Anterior cingulate cortex (tissue), 58 donors: ENCODE measurements around the gene PIP5K1C.

Source experiments
- DNase-seq, 58 donors: peaks; one replicate each; lab custom pipeline; 2025; lab: John Stamatoyannopoulos, UW

PIP5K1C gene

DNA sequence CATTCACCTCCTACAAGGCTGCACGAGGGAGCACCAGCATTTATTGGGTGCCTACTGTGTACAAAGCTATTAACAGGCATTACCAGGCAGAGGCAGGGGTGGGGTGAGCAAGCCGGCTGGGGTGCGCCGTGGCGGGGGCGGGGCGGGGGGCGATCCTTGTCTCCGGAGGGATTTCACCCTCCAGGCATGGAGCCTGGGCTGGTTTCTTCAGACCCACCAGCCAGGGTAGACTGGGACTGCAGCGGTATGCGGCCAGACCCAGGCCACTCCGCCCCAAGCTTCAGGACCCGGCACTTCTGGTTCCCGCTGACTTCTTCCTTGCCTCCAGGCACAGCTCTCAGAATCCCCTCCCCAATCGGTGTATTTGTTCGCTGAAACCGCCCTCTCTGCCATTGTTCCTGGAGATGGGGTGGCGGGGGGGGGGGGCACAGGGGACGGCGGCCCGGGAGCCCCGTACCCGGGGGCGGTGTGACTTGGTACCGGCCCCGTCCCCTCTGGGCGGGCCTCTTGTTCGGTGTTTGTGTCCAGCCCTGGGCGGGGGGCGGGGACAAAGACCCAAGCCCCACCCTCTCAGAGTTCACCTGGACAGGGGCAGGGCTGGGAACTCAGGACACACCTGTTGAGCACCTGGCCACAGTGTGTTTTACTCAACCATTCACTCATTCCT is 22.3 kb upstream of the PIP5K1C start:
- DNase-seq: no peak

DNA sequence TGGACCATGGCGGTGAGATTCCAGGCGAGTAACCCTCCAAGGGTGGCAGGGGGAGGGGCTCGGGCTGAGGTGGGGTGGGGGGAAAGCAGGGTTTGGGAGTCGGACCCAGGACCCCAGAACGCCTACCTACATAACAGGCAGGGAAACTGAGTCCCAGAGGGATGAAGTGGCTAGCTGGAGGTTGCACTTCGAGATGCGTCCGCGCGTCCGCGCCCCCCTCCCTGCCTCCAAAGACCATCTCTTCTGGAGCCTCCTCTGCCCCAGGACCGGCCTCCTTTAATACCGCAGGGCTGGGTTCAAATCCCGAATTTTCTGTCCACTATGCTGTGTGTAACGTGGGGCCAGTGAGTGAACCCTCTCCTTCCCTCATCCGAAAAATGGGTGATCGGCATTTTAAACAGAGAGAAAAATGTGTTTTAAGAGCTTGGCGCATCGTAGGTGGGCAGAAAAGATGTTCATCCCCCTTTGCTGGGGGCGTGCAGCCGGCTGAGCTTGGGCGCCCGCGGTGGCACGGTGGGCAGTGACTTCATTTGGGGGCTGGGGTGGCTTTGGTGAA is 21.7 kb upstream of the PIP5K1C start:
- DNase-seq: no peak

DNA sequence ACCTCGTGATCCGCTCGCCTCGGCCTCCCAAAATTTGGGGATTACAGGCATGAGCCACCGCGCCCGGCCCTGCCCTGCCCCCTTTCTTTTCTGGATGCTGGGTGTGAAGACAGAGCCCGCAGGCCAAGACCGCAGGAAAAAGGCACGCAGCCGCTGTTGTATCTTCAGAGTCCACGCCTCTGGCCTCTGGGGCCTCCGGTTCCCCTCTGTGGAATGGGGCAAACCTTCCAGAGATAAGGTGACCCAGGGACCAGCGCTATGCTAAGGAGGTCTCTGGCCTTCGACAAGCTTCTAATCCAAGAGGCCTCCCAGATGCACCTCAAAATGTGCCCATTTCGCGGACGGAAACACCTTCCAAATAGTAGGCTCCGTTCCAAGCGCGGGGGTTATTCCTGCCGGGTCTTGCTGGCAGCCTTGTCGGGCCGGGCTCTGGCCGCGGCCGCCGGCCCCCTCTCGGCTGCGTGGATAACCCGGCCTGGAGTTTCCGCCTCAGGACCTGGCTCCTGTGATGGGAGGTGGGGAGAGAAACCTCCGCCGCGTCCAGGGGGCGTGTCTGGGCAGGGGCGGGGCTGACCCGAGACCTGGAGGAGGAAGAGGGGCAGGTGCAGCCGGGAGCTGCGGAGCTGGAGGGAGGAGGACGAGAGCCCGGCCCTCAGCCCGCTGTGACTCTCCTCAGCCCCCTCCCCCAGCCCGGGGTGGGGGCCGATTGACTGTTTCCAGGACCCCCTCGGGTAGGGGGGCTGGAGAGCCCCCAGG is 21.0 kb upstream of the PIP5K1C start:
- DNase-seq: peak in 38 of 58 donors; percentile 1 to 68 (median 16)

DNA sequence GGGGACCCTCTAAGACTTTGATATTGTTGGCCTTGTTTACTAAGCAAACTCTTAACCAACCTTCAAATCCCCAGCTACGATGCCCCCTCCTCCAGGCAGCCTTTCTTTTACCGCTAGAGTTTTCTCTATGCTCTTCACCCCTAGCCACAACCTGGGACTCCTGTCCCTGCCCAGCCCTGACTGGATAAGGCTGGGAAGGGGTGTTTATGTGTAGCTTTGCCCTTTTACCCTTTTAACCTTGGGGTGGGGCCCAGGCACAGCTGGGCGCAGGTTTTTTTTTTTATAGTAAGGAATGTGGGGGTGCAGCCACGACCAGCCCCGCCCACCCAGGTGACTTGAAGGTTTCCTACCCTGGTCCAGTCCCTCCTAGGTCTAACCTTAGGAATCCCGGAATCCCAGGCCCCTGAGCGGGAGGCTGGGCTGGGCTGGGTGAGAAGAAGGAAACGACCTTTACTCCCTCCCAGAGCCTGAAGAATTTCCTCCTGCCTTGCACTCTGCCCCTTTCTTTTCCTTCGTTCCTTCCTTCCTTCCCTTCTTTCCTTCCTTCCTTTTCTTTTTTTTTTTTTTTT is 20.2 kb upstream of the PIP5K1C start:
- DNase-seq: no peak

DNA sequence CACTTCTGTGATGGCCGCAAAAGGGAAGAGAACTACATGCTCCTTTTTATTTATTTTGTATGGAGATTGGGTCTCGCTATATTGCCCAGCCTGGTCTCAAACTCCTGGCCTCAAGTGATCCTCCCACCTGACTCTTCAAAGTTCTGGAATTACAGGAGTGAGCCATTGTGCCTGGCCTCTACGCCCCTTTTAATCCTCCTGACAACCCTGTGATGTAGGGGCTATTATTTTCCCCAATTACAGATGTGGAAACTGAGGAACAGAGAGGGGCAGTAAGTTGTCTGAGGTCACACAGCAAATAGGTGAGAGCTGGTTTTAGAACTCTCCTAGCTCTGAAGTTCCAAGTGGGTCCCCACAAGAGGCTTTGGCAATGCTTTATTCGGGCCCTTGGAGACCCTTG is 19.6 kb upstream of the PIP5K1C start:
- no peak for DNase-seq

DNA sequence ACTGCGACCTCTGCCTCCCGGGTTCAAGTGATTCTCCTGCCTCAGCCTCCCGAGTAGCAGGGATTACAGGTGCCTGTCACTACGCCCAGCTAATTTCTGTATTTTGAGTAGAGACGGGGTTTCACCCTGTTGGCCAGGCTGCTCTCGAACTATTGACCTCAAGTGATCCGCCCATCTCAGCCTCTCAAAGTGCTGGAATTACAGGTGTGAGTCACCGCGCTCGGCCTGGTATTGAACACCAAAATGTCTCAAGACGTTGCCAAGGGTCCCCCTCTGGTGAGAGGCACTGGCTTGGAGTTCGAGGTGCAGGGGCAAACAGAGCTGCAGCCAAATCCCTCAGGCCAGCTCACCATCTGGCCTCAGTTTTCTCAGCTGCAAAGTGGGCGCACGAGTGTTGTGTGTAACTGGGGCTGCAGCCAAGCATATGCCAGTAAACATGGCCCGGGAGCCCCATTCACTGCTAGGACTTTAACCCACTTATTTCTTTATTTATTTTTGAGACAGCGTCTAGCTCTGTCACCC is 15.9 kb upstream of the PIP5K1C start:
- no peak for DNase-seq

DNA sequence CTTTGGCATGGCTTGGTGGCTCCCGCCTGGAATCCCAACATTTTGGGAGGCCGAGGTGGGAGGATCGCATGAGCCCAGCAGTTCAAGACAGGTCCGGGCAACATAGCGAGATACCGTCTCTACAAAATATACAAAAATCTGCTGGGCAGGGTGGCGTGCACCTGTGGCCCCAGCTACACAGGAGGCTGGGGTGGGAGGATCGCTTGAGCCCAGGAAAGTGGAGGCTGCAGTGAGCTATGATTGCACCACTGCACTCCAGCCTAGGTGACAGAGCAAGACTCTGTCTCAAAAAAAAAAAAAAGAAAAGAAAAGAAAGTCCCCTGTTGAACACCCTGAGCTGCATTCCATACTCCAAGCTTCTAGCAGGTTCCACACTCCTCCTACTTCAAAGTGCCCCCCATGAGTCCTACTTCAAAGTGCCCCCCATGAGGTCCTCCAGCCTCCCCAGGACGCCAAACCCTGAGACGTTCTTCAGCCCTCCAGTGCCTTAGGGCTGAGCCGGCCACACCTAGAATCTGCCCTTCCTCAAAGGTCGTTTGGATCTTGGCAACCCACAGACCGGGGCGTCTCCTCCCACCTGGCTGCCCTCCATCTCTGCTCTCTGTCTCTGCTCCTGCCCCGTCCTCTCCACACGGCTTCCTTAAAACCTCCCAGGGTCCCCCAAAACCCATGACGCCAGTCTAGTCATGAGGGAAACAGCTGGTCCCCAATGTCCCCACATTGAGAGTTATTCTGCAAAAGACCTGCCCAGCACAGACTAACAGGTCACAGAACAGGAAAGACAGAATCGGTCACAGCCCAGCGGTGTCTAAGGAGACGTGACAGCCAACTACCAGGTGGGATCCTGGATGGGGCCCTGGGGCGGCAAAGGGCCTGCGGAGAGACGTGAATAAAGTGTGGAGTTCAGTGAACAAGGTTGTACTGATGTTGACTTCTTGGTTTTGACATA is 12.7 kb upstream of the PIP5K1C start:
- DNase-seq: no peak

DNA sequence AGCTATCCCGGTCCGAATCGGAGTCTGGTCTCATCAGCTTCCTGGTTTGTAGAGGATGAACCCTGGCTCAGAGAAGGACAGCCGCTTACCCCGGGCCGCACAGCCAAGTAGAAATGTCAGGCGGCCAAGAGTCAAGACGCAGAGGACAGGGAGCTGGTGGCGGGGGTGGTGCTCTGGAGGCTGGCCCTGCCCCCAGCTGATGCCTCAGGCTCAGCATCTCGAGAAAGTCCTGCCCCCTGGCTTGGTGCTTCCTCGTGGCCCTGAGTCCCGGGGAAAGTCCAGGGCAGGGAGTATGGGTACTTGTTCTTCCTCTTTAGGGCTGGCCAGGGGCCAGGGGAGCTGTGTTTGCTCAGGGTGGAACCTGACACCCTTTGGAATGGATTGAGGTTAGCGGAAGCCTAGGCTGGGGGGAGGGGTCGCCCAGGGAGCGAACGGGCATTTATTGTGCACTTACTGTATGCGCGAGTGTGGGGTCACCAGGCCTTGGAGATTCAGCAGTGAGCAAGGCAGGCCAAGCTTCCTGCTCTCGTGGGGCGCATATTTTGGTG is 10.1 kb upstream of the PIP5K1C start:
- peak in 20 of 58 donors; percentile 1 to 37 (median 16) for DNase-seq

DNA sequence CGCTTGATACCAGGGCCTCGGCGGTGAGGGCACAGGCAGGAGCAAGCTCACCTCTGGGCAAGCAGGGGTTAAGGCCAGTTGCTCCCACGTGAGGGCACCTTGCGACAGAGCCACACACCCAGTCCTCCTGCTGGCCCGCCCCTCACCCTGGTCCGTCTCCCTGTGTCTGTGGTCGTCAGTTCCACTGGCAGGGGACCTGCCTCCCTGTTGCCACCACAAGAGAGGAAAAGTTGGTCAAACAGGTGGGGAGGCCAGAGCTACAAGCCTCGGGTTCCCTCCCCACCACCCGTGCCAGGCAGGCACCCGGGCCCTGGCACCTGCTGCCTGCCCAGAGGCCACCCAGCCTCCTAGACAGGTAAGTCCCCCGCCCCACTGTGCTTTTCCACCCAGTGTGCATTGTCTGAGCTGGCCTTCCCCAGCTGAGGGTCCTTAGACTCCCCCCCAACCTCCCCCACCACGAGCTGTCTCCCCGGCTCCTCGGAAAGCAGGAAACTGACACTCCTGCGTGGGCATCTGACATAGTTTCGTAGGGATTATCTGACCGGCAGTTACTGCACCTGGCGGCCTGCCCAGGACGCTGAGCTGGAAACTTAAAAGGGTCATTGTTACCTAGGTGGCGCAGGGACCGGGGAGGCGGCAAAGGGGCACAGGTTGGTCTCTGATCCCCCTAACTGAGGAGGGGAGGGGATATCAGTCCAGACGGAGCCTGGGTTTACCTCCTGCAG is 8.1 kb upstream of the PIP5K1C start, which contains the start of gene TJP3:
Gene TJP3 (plus strand): TSS at position 178 of the 725 bp plus-strand sequence. CDS start 20,049 bp downstream, outside the sequence.
- DNase-seq: no peak

DNA sequence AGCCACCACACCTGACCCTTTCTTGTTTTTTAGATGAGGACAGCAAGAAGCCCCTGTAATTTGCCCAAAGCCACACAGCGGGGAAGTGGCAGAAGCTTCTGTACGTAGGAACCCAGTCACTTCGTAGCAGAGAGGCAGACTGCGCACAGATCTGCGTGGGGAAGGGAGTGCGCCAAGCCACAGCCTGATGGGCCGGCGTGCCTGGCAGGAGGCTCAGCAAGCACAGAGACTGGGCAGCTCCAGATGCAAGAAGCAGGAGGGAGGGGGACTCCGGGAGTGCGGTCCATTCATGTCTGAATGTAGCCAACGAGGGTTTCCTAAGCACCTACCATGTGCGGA is 7.6 kb upstream of the PIP5K1C start:
- no peak for DNase-seq

DNA sequence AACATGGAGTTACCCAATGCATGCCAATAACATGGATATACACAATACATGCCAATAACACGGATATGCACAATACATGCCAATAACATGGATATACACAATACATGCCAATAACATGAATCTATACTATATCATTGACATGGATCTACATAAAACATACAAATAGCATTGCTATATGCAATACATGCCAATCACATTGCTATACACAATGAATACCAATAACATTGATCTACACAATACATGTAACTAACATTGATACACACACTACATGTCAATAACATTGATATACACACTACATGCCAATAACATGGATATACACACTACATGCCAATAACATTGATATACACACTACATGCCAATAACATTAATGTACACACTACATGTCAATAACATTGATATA is 932 bp upstream of the PIP5K1C start:
- DNase-seq: no peak

DNA sequence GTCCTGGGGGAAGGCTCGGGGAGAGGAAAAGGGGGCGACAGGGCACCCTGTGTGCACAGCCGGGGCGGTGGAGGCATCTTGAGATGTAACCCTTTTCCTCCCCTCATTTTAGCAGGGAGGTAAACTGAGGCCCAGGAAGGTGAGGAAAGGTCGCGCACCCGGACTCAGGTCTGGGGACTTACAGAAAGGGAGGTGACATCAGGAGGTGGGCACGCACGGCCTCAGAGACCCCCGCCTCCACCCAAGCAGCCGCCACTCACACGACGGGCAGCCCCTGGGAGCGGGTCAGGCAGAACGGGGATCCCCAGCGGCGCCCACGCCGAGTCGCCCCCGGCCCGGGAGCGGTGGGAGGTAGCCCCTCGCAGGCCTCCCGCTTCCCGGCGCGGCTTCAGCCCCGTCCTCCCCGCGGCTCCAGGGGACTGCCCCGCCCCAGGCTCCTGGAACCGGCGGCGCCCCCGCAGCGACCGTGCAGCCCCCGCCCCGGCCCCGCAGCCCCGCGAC is 477 bp downstream of the PIP5K1C start:
- DNase-seq: no peak

DNA sequence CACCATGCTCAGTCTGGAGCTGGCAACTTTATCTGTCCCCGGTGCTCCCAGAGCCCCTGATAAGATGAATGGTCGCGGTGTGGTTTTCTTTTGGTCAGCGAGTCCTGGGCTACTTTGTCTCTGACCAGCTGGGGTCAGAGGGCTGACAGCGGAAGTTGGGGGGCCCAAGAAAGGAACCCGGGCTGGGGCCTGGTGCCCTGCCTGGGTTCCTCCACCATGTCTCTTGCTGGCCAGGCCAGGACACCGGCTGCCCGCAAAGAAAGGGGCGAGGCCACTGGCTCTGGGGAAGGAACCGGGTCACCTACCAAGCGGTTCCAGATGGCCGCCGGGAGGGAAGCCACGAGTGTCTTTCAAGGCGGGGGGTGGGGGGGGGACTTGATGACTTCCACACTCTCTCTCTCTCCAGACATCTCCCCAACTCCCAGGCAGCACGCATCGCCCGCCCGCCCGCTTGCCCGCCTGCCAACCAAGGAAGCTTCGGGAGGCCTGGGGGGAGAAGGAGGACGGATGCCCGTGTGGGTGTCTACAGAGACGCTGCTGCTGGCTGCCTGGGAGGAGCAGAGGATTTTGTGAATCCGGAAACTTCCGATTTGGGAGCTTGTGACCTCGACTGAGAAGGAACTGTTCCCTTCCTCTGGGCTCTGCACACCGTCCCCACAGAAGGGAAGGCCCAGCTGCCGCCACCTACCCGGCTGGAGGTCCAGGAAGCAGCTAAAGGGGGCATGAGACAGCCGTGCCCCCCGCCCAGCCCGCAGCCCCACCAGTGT is 1.1 kb downstream of the PIP5K1C start:
- peak in 52 of 58 donors; percentile 8 to 77 (median 38) for DNase-seq

DNA sequence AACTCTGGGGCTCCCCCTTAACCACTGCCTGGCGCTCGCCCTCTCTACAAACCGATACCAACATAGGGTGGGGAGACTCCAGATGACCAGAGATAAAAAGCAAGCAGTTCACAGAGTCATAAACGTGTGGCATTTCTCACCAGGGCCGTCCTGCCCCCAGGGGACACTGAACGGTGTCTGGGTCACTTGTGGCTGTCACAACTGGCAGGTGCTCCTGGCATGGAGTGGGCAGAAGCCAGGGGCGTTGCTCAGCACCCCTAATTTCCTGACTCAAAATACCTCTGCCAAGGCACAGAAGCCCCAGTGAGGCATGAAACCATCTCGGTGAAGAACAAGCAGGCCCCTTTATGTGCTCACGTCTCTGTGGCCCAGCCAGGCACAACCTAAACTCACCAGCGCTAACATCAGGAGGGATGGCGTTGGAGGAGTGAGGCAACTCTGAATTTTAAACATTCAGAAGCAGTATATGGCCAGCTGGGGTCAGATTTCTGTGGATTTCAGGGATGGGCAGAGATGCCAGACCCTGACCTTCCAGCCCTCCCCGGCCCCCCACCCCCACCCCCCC is 1.8 kb downstream of the PIP5K1C start:
- no peak for DNase-seq

DNA sequence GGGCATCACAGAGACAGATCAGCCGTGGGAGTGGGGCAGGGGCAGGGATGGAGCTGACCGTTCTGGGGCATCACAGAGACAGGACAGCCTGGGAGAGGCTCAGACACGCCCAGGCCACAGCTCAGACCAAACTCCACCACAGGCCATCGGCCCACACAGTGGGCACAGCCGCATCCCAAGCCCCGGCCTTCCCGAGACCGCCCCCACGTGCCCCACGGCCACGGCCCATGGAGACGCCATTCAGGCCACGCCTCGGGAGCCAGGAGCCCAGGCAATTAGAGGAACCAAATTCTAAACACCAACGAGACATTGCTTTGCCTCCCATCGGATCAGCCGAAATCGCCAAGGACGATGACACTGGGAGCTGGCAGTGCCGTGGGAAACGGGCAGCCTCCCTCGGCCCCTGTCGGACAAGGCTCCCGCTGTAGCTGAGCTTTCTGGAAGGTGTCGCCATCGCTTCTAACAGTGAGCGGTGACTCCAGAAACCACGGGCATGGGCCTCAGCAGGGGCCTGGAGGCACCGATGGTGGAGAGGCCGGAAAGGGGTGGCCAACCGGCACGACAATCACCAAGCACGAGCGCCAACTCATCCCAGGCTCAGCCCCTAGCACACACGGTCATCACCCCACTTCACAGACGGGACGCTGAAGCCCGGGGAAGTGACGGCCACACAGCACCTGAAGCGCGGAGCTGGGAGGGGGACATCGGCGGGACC is 2.4 kb downstream of the PIP5K1C start:
- DNase-seq: no peak

DNA sequence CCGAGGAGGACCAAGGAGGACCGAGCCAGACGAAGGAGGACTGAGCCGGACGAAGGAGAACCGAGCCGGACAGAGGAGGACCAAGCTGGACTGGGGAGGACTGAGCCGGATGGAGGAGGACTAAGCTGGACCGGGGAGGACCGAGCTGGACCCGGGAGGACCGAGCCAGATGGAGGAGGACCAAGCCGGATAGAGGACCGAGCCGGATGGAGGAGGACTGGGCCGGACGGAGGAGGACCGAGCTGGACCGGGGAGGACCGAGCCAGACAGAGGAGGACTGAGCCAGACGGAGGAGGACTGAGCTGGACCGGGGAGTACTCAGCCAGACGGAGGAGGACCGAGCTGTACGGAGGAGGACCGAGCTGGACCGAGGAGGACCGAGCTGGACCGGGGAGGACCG is 3.2 kb downstream of the PIP5K1C start:
- no peak for DNase-seq

DNA sequence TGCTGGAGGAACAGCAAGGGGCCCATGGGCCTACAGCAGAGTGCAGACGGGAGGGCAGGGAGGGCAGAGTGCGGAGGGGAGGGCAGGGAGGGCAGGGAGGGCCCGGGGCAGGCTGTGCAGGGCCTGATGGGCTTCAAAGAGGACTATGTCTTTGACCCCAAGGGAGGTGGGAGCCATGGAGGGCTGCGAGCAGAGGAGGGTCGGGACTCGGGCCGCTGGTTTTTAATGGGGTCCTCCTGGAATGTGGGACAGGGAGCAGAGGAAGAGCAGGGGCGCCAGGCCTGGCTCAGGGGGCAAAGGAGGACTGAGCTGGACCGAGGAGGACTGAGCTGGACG is 3.6 kb downstream of the PIP5K1C start:
- DNase-seq: no peak
